H1 (cell line): ENCODE results near the gene IDE. TPM values are rescaled to one million over a fixed set of nuclear protein-coding genes. Genes with fewer than 3 reads are reported as not detected.

Experiments
- CTCF ChIA-PET: fragments of 300-600 bp; sonication (Branson Sonifier 250); formaldehyde crosslinking; loops from one replicate; lab custom pipeline; 2021; ENCODE audit not compliant: partially characterized antibody; lab: Charles Lee
- POLR2A ChIA-PET: fragments of 300-600 bp; sonication (Branson Sonifier 250); formaldehyde crosslinking; loops from one replicate; lab custom pipeline; 2021; ENCODE audit warnings: inconsistent platforms; ENCODE audit not compliant: partially characterized antibody; lab: Charles Lee
- DNase-seq, 2 experiments: peaks; one replicate each; pipeline versions ENCODE4 v3.0.0 to v3.0.0-alpha.2; 2010 to 2022; ENCODE audit warnings: low spot score in 2 of 2, low read depth in 1 of 2, mixed read lengths in 1 of 2
- FAIRE-seq: peaks from 2 replicates; lab custom pipeline; 2011; peaks lifted over from hg19 to GRCh38; lab: Jason Lieb, UNC
- H2AFZ ChIP-seq: 2 replicates; pipeline ENCODE4 v1.8.1; 2012; ENCODE audit warnings: low read length, inconsistent platforms
- H2AK5ac ChIP-seq: 2 replicates; pipeline ENCODE4 v1.6.1; 2013; ENCODE audit warnings: low read depth, low read length
- H2BK120ac ChIP-seq: replicated peaks from 2 replicates; pipeline ENCODE3; 2013; ENCODE audit warnings: low read depth, low read length, inconsistent platforms
- H2BK12ac ChIP-seq: 2 replicates; pipeline ENCODE4 v1.6.1; 2013; ENCODE audit warnings: low read depth, low read length
- H2BK15ac ChIP-seq: 2 replicates; pipeline ENCODE4 v1.6.1; 2013; ENCODE audit warnings: low read length
- H2BK20ac ChIP-seq: 2 replicates; pipeline ENCODE4 v1.6.1; 2013; ENCODE audit warnings: low read length
- H2BK5ac ChIP-seq: 2 replicates; pipeline ENCODE4 v1.6.1; 2013; ENCODE audit warnings: low read depth, low read length
- H3K14ac ChIP-seq: 2 replicates; pipeline ENCODE4 v1.6.1; 2013; ENCODE audit warnings: inconsistent platforms; ENCODE audit not compliant: insufficient read length
- H3K18ac ChIP-seq: 2 replicates; pipeline ENCODE4 v1.6.1; 2013; ENCODE audit warnings: low read length; ENCODE audit errors: extremely low read depth
- H3K23ac ChIP-seq: 2 replicates; pipeline ENCODE4 v1.6.1; 2013; ENCODE audit warnings: inconsistent platforms; ENCODE audit not compliant: insufficient read length
- H3K23me2 ChIP-seq: 2 replicates; pipeline ENCODE4 v1.6.1; 2013; ENCODE audit warnings: low read depth, low read length
- H3K27ac ChIP-seq: 2 replicates; pipeline ENCODE4 v1.6.1; 2011; ENCODE audit warnings: low read depth, low read length, inconsistent platforms
- H3K27me3 ChIP-seq, 4 experiments: replicated peaks in 1 of 4; 1 replicate in 1 of 4; 2 replicates in 3 of 4; pipeline versions ENCODE4 v1.6.1 to v1.8.1; 2011 to 2013; ENCODE audit warnings: low read length in 3 of 4, mild to moderate bottlenecking in 3 of 4, inconsistent platforms in 2 of 4, mixed read lengths in 2 of 4, moderate library complexity in 1 of 4; ENCODE audit not compliant: control insufficient read depth in 3 of 4, insufficient read depth in 3 of 4; ENCODE audit errors: extremely low read depth in 1 of 4
- H3K36me3 ChIP-seq, 4 experiments: 2 replicates each; pipeline versions ENCODE4 v1.6.1 to v1.8.1; 2011 to 2013; ENCODE audit warnings: mild to moderate bottlenecking in 4 of 4, low read length in 3 of 4, moderate library complexity in 2 of 4, control low read depth in 1 of 4, inconsistent platforms in 1 of 4; ENCODE audit not compliant: insufficient read depth in 4 of 4, control insufficient read depth in 2 of 4
- H3K4ac ChIP-seq: replicated peaks from 2 replicates; pipeline ENCODE3; 2013; ENCODE audit warnings: low read length, low read depth, mixed read lengths, inconsistent platforms; ENCODE audit not compliant: insufficient read length
- H3K4me1 ChIP-seq, 4 experiments: replicated peaks in 1 of 4; 1 replicate in 1 of 4; 2 replicates in 3 of 4; pipeline versions ENCODE4 v1.6.1 to v1.8.1; 2011 to 2013; ENCODE audit warnings: low read length in 3 of 4, inconsistent platforms in 2 of 4, mixed read lengths in 1 of 4; ENCODE audit not compliant: insufficient read depth in 4 of 4, control insufficient read depth in 3 of 4
- H3K4me2 ChIP-seq, 2 experiments: 2 replicates each; pipeline versions ENCODE4 v1.6.1 to v1.8.1; 2011 to 2013; ENCODE audit warnings: low read depth in 2 of 2, low read length in 2 of 2, control low read depth in 1 of 2, inconsistent platforms in 1 of 2, mild to moderate bottlenecking in 1 of 2; ENCODE audit not compliant: insufficient read depth in 1 of 2
- H3K4me3 ChIP-seq, 4 experiments: fragments of 200-600, 300-600 bp in 1 of 4; sonication (generic), shearing (Covaris generic), sonication (Bioruptor Twin) in 1 of 4; 2 replicates each; pipeline versions ENCODE4 v1.5.1 to v1.8.1; 2011 to 2016; ENCODE audit warnings: low read length in 4 of 4, low read depth in 3 of 4, control low read depth in 2 of 4, inconsistent platforms in 2 of 4, mild to moderate bottlenecking in 2 of 4, mixed read lengths in 1 of 4, moderate library complexity in 1 of 4; ENCODE audit not compliant: insufficient read depth in 2 of 4; ENCODE audit errors: extremely low read depth in 1 of 4
- H3K56ac ChIP-seq: replicated peaks from 2 replicates; pipeline ENCODE3; 2013; ENCODE audit warnings: low read depth, mild to moderate bottlenecking, mixed read lengths, low read length, inconsistent platforms; ENCODE audit not compliant: insufficient read length
- H3K79me1 ChIP-seq: 2 replicates; pipeline ENCODE4 v1.6.1; 2013; ENCODE audit warnings: low read depth, low read length, control low read depth
- H3K79me2 ChIP-seq, 2 experiments: 2 replicates each; pipeline versions ENCODE4 v1.6.1 to v1.8.1; 2012 to 2013; ENCODE audit warnings: low read length in 2 of 2, mild to moderate bottlenecking in 2 of 2, inconsistent platforms in 1 of 2; ENCODE audit not compliant: insufficient read depth in 2 of 2, control insufficient read depth in 1 of 2
- H3K9ac ChIP-seq, 4 experiments: replicated peaks in 1 of 4; 1 replicate in 1 of 4; 2 replicates in 3 of 4; pipeline versions ENCODE4 v1.6.1 to v1.8.1; 2011 to 2013; ENCODE audit warnings: low read depth in 3 of 4, low read length in 3 of 4, control low read depth in 2 of 4, mild to moderate bottlenecking in 2 of 4, moderate library complexity in 2 of 4, inconsistent platforms in 1 of 4; ENCODE audit errors: extremely low read depth in 1 of 4
- H3K9me3 ChIP-seq, 2 experiments: 2 replicates each; pipeline versions ENCODE4 v1.6.1 to v1.8.1; 2012 to 2013; ENCODE audit warnings: mild to moderate bottlenecking in 2 of 2, moderate library complexity in 2 of 2, control low read depth in 1 of 2, inconsistent platforms in 1 of 2, low read depth in 1 of 2, low read length in 1 of 2, mixed read lengths in 1 of 2; ENCODE audit not compliant: insufficient read depth in 2 of 2
- H4K20me1 ChIP-seq, 2 experiments: replicated peaks in 1 of 2; 2 replicates each; pipeline versions ENCODE3 to v1.8.1; 2011 to 2013; ENCODE audit warnings: inconsistent platforms in 2 of 2, low read length in 2 of 2, mild to moderate bottlenecking in 1 of 2; ENCODE audit not compliant: insufficient read depth in 2 of 2, control insufficient read depth in 1 of 2
- H4K5ac ChIP-seq: 2 replicates; pipeline ENCODE4 v1.6.1; 2013; ENCODE audit warnings: low read length, low read depth, mixed read lengths, inconsistent platforms; ENCODE audit not compliant: insufficient read length
- H4K8ac ChIP-seq: 2 replicates; pipeline ENCODE4 v1.8.0; 2013; ENCODE audit warnings: mild to moderate bottlenecking, moderate library complexity, low read length, inconsistent platforms; ENCODE audit not compliant: insufficient read depth; ENCODE audit errors: extremely low read depth
- H4K91ac ChIP-seq: replicated peaks from 2 replicates; pipeline ENCODE3; 2013; ENCODE audit warnings: low read length, mixed read lengths, inconsistent platforms; ENCODE audit not compliant: insufficient read length
- CHD2 ChIP-seq: IDR thresholded peaks from 2 replicates; pipeline ENCODE4 v1.6.1; 2012; ENCODE audit warnings: low read length, improper control_type of control experiment
- CTBP2 ChIP-seq: IDR thresholded peaks from 2 replicates; pipeline ENCODE4 v1.7.0; 2011; ENCODE audit warnings: borderline replicate concordance, mild to moderate bottlenecking, moderate library complexity, mixed read lengths, low read length; ENCODE audit not compliant: insufficient read depth, insufficient read length
- EGR1 ChIP-seq: IDR thresholded peaks from 2 replicates; pipeline ENCODE4 v1.6.1; 2011; ENCODE audit warnings: low read depth, low read length, borderline replicate concordance
- GABPA ChIP-seq: IDR thresholded peaks from 2 replicates; pipeline ENCODE4 v1.6.1; 2011; ENCODE audit warnings: mild to moderate bottlenecking, low read length, moderate library complexity, borderline replicate concordance; ENCODE audit not compliant: insufficient read depth
- HDAC6 ChIP-seq: IDR thresholded peaks from one replicate; pipeline ENCODE4 v1.7.1; 2012; ENCODE audit warnings: low read depth, mild to moderate bottlenecking, inconsistent platforms, low read length, moderate library complexity
- JUN ChIP-seq: IDR thresholded peaks from 2 replicates; pipeline ENCODE4 v1.6.1; 2011; ENCODE audit warnings: low read depth, mild to moderate bottlenecking, improper control_type of control experiment, low read length
- KDM1A ChIP-seq: fragments of 200-600, 300-600 bp; sonication (generic); IDR thresholded peaks from 2 replicates; pipeline ENCODE4 v1.7.1; 2016; ENCODE audit warnings: mild to moderate bottlenecking, low read length, borderline replicate concordance
- PHF8 ChIP-seq: fragments of 200-600 bp; sonication (generic); conservative IDR thresholded peaks from 2 replicates; pipeline ENCODE4 v1.7.1; 2012; ENCODE audit warnings: low read depth, mild to moderate bottlenecking, inconsistent platforms, low read length, moderate library complexity
- RBBP5 ChIP-seq: IDR thresholded peaks from 2 replicates; pipeline ENCODE4 v1.7.1; 2012; ENCODE audit warnings: low read depth, mild to moderate bottlenecking, inconsistent platforms, low read length, moderate library complexity, borderline replicate concordance
- SP1 ChIP-seq: IDR thresholded peaks from 2 replicates; pipeline ENCODE4 v1.6.1; 2011; ENCODE audit warnings: low read depth, low read length
- SP4 ChIP-seq: IDR thresholded peaks from 2 replicates; pipeline ENCODE4 v1.6.1; 2012; ENCODE audit warnings: low read length, inconsistent platforms
- YY1 ChIP-seq: IDR thresholded peaks from 2 replicates; pipeline ENCODE4 v1.6.1; 2011; ENCODE audit warnings: low read depth, mild to moderate bottlenecking, low read length
- WGBS, 2 experiments: shearing (Covaris generic) in 1 of 2; methylation state at CpG; one replicate each; pipeline versions ENCODE4 v1.1.6 to v1.1.7; 2013 to 2015; ENCODE audit warnings: low lambda C conversion rate in 2 of 2, mixed read lengths in 2 of 2, inconsistent platforms in 1 of 2, low coverage in 1 of 2, missing lambda C conversion rate in 1 of 2; ENCODE audit not compliant: insufficient replicate concordance in 2 of 2, insufficient coverage in 1 of 2, insufficient read length in 1 of 2; ENCODE audit errors: extremely low coverage in 1 of 2, missing lambda C conversion rate in 1 of 2; 5-methylcytosine and 5-hydroxymethylcytosine counted together
- polyA plus RNA-seq, 7 experiments: library from polyadenylated mRNA; depleted of rRNA in 3 of 7; stranded (reverse) in 5 of 7; unstranded in 2 of 7; fragments of >200 nt in 5 of 7; fragments of 200-250 nt in 2 of 7; gene quantifications; 1 replicate in 5 of 7; 2 replicates in 1 of 7; 4 replicates in 1 of 7; pipeline versions ENCODE4 v1.2.1 to v1.2.3, GENCODE V29; 2011 to 2013; ENCODE audit warnings: missing spikeins in 2 of 7, mixed read lengths in 2 of 7
- total RNA-seq: library from RNA; stranded (reverse); fragmentation: NEBNext Ultra II Directional; extraction: Animal tissue kit (Norgen Biotek cat#: 25700); gene quantifications from 2 replicates; pipeline ENCODE4 v1.2.1, GENCODE V29; 2021

Gene IDE
- total and polyA plus RNA-seq, 2 of the 8 experiments (the other 6 are each of a cell fraction or from before 2014, with no cell fraction given): 12.7 to 52.7 TPM

DNA sequence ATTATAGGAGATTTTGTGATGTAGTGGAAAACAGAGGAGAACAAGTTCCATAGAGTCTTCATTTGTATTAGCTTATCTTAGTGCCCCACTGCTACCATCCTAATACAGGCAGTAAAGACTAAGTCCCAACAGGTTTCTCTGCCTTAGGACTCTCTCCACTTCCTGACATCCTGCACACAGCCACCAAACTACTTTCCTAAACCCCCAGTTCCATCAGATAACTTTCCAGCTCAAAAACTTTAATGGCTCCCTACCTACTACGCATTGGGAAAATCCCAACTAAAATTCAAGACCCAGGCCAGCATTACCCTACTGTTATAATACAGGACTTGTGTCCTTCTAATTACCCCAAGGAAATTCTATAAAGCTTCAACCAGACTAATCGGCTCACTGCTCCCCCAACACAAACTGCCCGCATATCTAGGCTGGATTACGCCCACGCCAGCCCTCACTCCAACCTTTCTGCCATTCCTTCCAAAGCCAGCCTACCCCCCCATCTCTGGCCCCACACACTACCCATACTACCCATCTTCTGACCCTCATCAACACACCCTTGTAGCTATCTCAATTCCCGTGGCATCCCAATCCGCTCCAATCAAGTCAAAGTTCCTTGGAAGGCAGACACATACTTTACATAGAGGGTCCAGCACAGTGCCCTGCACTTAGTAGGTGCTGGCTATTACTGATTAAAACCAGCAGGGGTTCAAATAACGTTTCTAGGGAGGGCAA lies 1.4 kb downstream of the IDE start:
- no peak overlapping the region for H2BK15ac ChIP-seq
- H3K18ac ChIP-seq: no peak overlapping the region
- H3K4me2 ChIP-seq: peak overlapping the region; percentile 86 to 96
- no peak overlapping the region for H4K5ac ChIP-seq
- no peak overlapping the region for H2BK120ac ChIP-seq
- H4K91ac ChIP-seq: no peak overlapping the region
- H3K56ac ChIP-seq: peak overlapping the region; percentile 42
- no peak overlapping the region for H2AFZ ChIP-seq
- H3K4ac ChIP-seq: no peak overlapping the region
- H2BK5ac ChIP-seq: no peak overlapping the region
- H3K4me1 ChIP-seq: peaks cover 2 to 8% (median 5%) of the 10 kb centered on the region in 4 experiments; a peak in 4 of 7 replicates
- no peak overlapping the region for H4K8ac ChIP-seq
- H2BK12ac ChIP-seq: no peak overlapping the region
- H3K79me2 ChIP-seq: peaks cover 0 to 44% of the 10 kb centered on the region in 2 experiments; a peak in 2 of 4 replicates
- no peak overlapping the region for H2AK5ac ChIP-seq
- H3K79me1 ChIP-seq: peaks cover 10% of the 10 kb centered on the region
- no peak overlapping the region for H2BK20ac ChIP-seq
- peak overlapping the region; percentile 75 to 84 (median 79) for H3K4me3 ChIP-seq
- WGBS, 2 experiments: 50% methylated on average over 8 of the region's 8 CpGs; no CpG with 5 or more reads in 1 of the 2 experiments
- H3K14ac ChIP-seq: no peak overlapping the region
- no peak overlapping the region for H3K23ac ChIP-seq
- CTCF ChIA-PET: interaction anchor here (0.6 to 8.0 kb wide), 12 partner anchors 11 to 282 kb away, joined by 3 to 51 read pairs (median 3); partner anchors contain the start of genes CPEB3 and MARCHF5
- H3K23me2 ChIP-seq: peaks cover 5% of the 10 kb centered on the region; the same call in 1 of the 2 replicates
- no peaks in the 10 kb centered on the region; a peak in 1 of 8 replicates for H3K36me3 ChIP-seq
- no peaks in the 10 kb centered on the region for H3K27me3 ChIP-seq
- H3K9me3 ChIP-seq: no peaks in the 10 kb centered on the region
- H3K9ac ChIP-seq: peak overlapping the region in 3 of 4 experiments; percentile 55 to 81 (median 75); a peak in 5 of 7 replicates
- POLR2A ChIA-PET: interaction anchor here (0.6 to 4.3 kb wide), 8 partner anchors 9 to 54 kb away, joined by 3 to 34 read pairs (median 4); partner anchors contain the start of gene KIF11
- H4K20me1 ChIP-seq: peaks cover 1 to 4% of the 10 kb centered on the region in 2 experiments
- DNase-seq (no peak), FAIRE-seq (no peak)
- H3K27ac ChIP-seq: no peak overlapping the region
- TF ChIP-seq JUN (no peak), RBBP5 (no peak), YY1 (no peak), PHF8 (no peak), GABPA (no peak), EGR1 (no peak), HDAC6 (no peak), KDM1A (no peak), CTBP2 (no peak), SP1 (no peak), SP4 (no peak), CHD2 (no peak)
